ENCODE data around the gene ZNF341.

ZNF341 gene

DNA sequence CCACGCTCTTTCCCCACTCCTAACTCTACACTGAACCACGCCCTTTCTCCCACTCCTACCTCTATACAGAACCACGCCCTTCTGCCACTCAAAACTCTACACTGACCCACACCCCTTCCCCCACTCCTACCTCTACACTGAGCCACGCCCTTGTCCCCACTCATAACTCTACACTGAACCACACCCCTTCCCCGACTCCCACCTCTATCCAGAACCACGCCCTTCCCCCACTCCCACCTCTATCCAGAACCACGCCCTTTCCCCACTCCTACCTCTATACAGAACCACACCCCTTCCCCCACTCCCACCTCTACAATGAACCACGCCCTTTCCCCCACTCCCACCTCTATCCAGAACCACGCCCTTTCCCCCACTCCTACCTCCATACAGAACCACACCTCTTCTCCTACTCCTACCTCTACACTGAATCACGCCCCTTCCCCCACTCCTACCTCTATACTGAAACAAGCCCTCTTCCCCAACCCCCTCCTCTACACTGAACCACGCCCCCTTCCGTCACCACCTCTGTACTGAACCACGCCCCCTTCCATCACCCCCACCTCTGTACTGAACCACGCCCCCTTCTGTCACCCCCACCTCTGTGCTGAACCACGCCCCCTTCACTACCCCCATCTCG is 21.8 kb upstream of the ZNF341 start:
- Histone ChIP-seq H3K9me3 (ENCODE audit: control insufficient read depth, insufficient read depth, low read depth, low read length) (no peaks in the 10 kb centered on the region), H3K4me3 (ENCODE audit: low read depth, low read length) (no peak overlapping the region), H3K36me3 (ENCODE audit: control insufficient read depth in 2 of 2, insufficient read depth in 1 of 2, low read length in 2 of 2) (no peaks in the 10 kb centered on the region), H3K27ac (ENCODE audit: extremely low read depth, low read depth, low read length) (no peak overlapping the region), H3K4me1 (ENCODE audit: control insufficient read depth, insufficient read depth, low read length) (no peaks in the 10 kb centered on the region)
- TF ChIP-seq, protein P1, sequence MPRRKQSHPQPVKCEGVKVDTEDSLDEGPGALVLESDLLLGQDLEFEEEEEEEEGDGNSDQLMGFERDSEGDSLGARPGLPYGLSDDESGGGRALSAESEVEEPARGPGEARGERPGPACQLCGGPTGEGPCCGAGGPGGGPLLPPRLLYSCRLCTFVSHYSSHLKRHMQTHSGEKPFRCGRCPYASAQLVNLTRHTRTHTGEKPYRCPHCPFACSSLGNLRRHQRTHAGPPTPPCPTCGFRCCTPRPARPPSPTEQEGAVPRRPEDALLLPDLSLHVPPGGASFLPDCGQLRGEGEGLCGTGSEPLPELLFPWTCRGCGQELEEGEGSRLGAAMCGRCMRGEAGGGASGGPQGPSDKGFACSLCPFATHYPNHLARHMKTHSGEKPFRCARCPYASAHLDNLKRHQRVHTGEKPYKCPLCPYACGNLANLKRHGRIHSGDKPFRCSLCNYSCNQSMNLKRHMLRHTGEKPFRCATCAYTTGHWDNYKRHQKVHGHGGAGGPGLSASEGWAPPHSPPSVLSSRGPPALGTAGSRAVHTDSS (tag by site-specific recombination; IDR thresholded peaks at IDR 0.05), result no peak
- TF ChIP-seq, protein P2, sequence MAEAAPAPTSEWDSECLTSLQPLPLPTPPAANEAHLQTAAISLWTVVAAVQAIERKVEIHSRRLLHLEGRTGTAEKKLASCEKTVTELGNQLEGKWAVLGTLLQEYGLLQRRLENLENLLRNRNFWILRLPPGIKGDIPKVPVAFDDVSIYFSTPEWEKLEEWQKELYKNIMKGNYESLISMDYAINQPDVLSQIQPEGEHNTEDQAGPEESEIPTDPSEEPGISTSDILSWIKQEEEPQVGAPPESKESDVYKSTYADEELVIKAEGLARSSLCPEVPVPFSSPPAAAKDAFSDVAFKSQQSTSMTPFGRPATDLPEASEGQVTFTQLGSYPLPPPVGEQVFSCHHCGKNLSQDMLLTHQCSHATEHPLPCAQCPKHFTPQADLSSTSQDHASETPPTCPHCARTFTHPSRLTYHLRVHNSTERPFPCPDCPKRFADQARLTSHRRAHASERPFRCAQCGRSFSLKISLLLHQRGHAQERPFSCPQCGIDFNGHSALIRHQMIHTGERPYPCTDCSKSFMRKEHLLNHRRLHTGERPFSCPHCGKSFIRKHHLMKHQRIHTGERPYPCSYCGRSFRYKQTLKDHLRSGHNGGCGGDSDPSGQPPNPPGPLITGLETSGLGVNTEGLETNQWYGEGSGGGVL (tag by site-specific recombination; IDR thresholded peaks at IDR 0.05), result peak; percentile 59
- TF ChIP-seq SP7 (tag by site-specific recombination; IDR thresholded peaks at IDR 0.05) (no peak), ZFHX2 (tag by site-specific recombination; conservative IDR thresholded peaks at IDR 0.05) (peak; percentile 93), ZNF548 (tag by site-specific recombination; IDR thresholded peaks at IDR 0.05) (no peak), ZNF530 (tag by site-specific recombination; IDR thresholded peaks at IDR 0.05; ENCODE audit: low read depth) (no peak), KLF8 (tag by site-specific recombination; IDR thresholded peaks at IDR 0.05) (peak; percentile 93), KLF7 (tag by site-specific recombination; IDR thresholded peaks at IDR 0.05; ENCODE audit: borderline replicate concordance) (peak; percentile 82; the same call in 1 of the 2 replicates), ZNF660 (tag by site-specific recombination; IDR thresholded peaks at IDR 0.05) (no peak), ZNF707 (tag by site-specific recombination; IDR thresholded peaks at IDR 0.05) (no peak), ZBTB20 (tag by site-specific recombination; IDR thresholded peaks at IDR 0.05) (no peak), KLF1 (tag by site-specific recombination; IDR thresholded peaks at IDR 0.05) (peak; percentile 100), KLF9 (tag by site-specific recombination; IDR thresholded peaks at IDR 0.05; ENCODE audit: low read depth) (peak; percentile 92; the same call in 1 of the 2 replicates), SETDB1 (IDR thresholded peaks at IDR 0.05; ENCODE audit: insufficient read length, low read length) (no peak), ZFP69B (tag by site-specific recombination; IDR thresholded peaks at IDR 0.05) (no peak), EGR2 (tag by site-specific recombination; IDR thresholded peaks at IDR 0.05; ENCODE audit: low read depth) (peak; percentile 98), SP3 (tag by site-specific recombination; IDR thresholded peaks at IDR 0.05) (peak; percentile 23), ZNF37A (tag by site-specific recombination; IDR thresholded peaks at IDR 0.05) (no peak), ZNF48 (tag by site-specific recombination; IDR thresholded peaks at IDR 0.05) (no peak)
- TF ChIP-seq, protein P3, sequence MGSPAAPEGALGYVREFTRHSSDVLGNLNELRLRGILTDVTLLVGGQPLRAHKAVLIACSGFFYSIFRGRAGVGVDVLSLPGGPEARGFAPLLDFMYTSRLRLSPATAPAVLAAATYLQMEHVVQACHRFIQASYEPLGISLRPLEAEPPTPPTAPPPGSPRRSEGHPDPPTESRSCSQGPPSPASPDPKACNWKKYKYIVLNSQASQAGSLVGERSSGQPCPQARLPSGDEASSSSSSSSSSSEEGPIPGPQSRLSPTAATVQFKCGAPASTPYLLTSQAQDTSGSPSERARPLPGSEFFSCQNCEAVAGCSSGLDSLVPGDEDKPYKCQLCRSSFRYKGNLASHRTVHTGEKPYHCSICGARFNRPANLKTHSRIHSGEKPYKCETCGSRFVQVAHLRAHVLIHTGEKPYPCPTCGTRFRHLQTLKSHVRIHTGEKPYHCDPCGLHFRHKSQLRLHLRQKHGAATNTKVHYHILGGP (tag by site-specific recombination; IDR thresholded peaks at IDR 0.05), result no peak
- TF ChIP-seq, protein P4, sequence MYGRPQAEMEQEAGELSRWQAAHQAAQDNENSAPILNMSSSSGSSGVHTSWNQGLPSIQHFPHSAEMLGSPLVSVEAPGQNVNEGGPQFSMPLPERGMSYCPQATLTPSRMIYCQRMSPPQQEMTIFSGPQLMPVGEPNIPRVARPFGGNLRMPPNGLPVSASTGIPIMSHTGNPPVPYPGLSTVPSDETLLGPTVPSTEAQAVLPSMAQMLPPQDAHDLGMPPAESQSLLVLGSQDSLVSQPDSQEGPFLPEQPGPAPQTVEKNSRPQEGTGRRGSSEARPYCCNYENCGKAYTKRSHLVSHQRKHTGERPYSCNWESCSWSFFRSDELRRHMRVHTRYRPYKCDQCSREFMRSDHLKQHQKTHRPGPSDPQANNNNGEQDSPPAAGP (tag by site-specific recombination; IDR thresholded peaks at IDR 0.05), result peak; percentile 45
- ChIA-PET POLR2A (no interaction called here), CTCF (no interaction called here)

Measured in HEK293 (cell line).